GM12878 (cell line): ENCODE measurements around the gene SARS2. TPM values are rescaled to one million over a fixed set of nuclear protein-coding genes. Genes with fewer than 3 reads are reported as not detected.

Experiments used
- BHLHE40 ChIP-seq, 2 experiments: fragments of 450-650 bp in 1 of 2; IDR thresholded peaks; 2 replicates each; pipeline ENCODE4 v1.6.1; 2011 to 2017; ENCODE audit warnings: low read depth in 2 of 2, borderline replicate concordance in 1 of 2, improper control_type of control experiment in 1 of 2, low read length in 1 of 2, mild to moderate bottlenecking in 1 of 2
- BMI1 ChIP-seq: fragments of 450-650 bp; IDR thresholded peaks from 2 replicates; pipeline ENCODE4 v1.6.1; 2016; ENCODE audit warnings: mild to moderate bottlenecking, moderate library complexity, borderline replicate concordance
- CBFB ChIP-seq: IDR thresholded peaks from 2 replicates; pipeline ENCODE4 v1.6.1; 2016; ENCODE audit warnings: antibody characterized with exemption, low read depth
- CREB1 ChIP-seq: IDR thresholded peaks from 2 replicates; pipeline ENCODE4 v1.6.1; 2012; ENCODE audit warnings: low read depth, mild to moderate bottlenecking, inconsistent platforms
- CREM ChIP-seq: IDR thresholded peaks from 2 replicates; pipeline ENCODE4 v1.6.1; 2014; ENCODE audit warnings: antibody characterized with exemption, low read depth
- ELK1 ChIP-seq: IDR thresholded peaks from 2 replicates; pipeline ENCODE4 v1.6.1; 2012; ENCODE audit warnings: low read depth, low read length, improper control_type of control experiment
- GABPA ChIP-seq: IDR thresholded peaks from 2 replicates; pipeline ENCODE4 v1.6.1; 2014; ENCODE audit warnings: antibody characterized with exemption, low read depth, mild to moderate bottlenecking, inconsistent platforms
- GATAD2B ChIP-seq: fragments of 450-650 bp; conservative IDR thresholded peaks from 2 replicates; pipeline ENCODE4 v1.6.1; 2017; ENCODE audit warnings: low read depth, mild to moderate bottlenecking, moderate library complexity
- JUNB ChIP-seq: IDR thresholded peaks from 2 replicates; pipeline ENCODE4 v1.6.1; 2016; ENCODE audit warnings: antibody characterized with exemption, mild to moderate bottlenecking
- JUND ChIP-seq: IDR thresholded peaks from 2 replicates; pipeline ENCODE4 v1.6.1; 2012; ENCODE audit warnings: low read depth, mild to moderate bottlenecking, low read length, improper control_type of control experiment, moderate library complexity
- KLF5 ChIP-seq: fragments of 450-650 bp; IDR thresholded peaks from 2 replicates; pipeline ENCODE4 v1.6.1; 2014; ENCODE audit warnings: mild to moderate bottlenecking; ENCODE audit not compliant: partially characterized antibody
- PAX5 ChIP-seq: IDR thresholded peaks from 2 replicates; pipeline ENCODE4 v1.6.1; 2011; ENCODE audit warnings: low read depth, low read length, borderline replicate concordance
- POLR2AphosphoS2 ChIP-seq: IDR thresholded peaks from 2 replicates; pipeline ENCODE4 v1.6.1; 2011; ENCODE audit warnings: low read depth, mild to moderate bottlenecking, low read length, improper control_type of control experiment, moderate library complexity
- SMC3 ChIP-seq: IDR thresholded peaks from 2 replicates; pipeline ENCODE4 v1.6.1; 2011; ENCODE audit warnings: low read length, improper control_type of control experiment, borderline replicate concordance
- STAT3 ChIP-seq: IDR thresholded peaks from 2 replicates; pipeline ENCODE4 v1.6.1; 2011; ENCODE audit warnings: low read depth, low read length, improper control_type of control experiment
- ZNF217 ChIP-seq: fragments of 450-650 bp; IDR thresholded peaks from 2 replicates; pipeline ENCODE4 v1.6.1; 2017; ENCODE audit warnings: antibody characterized with exemption, mild to moderate bottlenecking
- polyA plus RNA-seq, 11 experiments: library from polyadenylated mRNA; depleted of rRNA in 4 of 11; unstranded in 6 of 11; stranded (reverse) in 5 of 11; fragments of >200 nt; fragmentation: Nextera tagmentation in 4 of 11; fragmentation: Illumina TruSeq in 1 of 11; extraction: Ambion mirVana in 4 of 11; extraction: Trizol in 1 of 11; gene quantifications; 1 replicate in 1 of 11; 2 replicates in 10 of 11; pipeline versions ENCODE4 v1.2.1 to v1.2.3, GENCODE V29; 2011 to 2016; ENCODE audit warnings: inconsistent platforms in 2 of 11, missing spikeins in 2 of 11, low read depth in 1 of 11
- total RNA-seq, 4 experiments: library from RNA; depleted of rRNA in 3 of 4; stranded (reverse); fragments of >200 nt in 3 of 4; fragmentation: Illumina TruSeq in 1 of 4; extraction: Trizol in 1 of 4; gene quantifications; 2 replicates each; pipeline versions ENCODE4 v1.2.1 to v1.2.3, GENCODE V29; 2013 to 2021
- TF ChIP-seq, protein P1 (sequence below): IDR thresholded peaks from 2 replicates; pipeline ENCODE4 v1.6.1; 2011; ENCODE audit warnings: borderline replicate concordance, low read depth, mild to moderate bottlenecking, moderate library complexity, mixed read lengths, low read length; ENCODE audit not compliant: insufficient read depth; ENCODE audit errors: extremely low read length
- TF ChIP-seq, protein P2 (sequence below): IDR thresholded peaks from 2 replicates; pipeline ENCODE4 v1.6.1; 2011; ENCODE audit warnings: low read depth, mild to moderate bottlenecking, low read length, moderate library complexity, borderline replicate concordance; ENCODE audit errors: extremely low read depth
- TF ChIP-seq, protein P3 (sequence below): fragments of 450-650 bp; IDR thresholded peaks from 2 replicates; pipeline ENCODE4 v1.6.1; 2017; ENCODE audit warnings: mild to moderate bottlenecking, moderate library complexity

SARS2 gene
- total and polyA plus RNA-seq, 10 of the 15 experiments (the other 5 are each of a cell fraction or from before 2014, with no cell fraction given): 2.6 to 50.3 (median 27.5) TPM

- no peak for TF ChIP-seq KLF5
- no peak for TF ChIP-seq BMI1
- TF ChIP-seq JUNB: no peak
- TF ChIP-seq, protein P1, sequence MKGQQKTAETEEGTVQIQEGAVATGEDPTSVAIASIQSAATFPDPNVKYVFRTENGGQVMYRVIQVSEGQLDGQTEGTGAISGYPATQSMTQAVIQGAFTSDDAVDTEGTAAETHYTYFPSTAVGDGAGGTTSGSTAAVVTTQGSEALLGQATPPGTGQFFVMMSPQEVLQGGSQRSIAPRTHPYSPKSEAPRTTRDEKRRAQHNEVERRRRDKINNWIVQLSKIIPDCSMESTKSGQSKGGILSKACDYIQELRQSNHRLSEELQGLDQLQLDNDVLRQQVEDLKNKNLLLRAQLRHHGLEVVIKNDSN: no peak
- 0 out of 2 replicates have a peak, but pooled peaks have one; percentile 42 for TF ChIP-seq CREB1
- TF ChIP-seq, protein P2, sequence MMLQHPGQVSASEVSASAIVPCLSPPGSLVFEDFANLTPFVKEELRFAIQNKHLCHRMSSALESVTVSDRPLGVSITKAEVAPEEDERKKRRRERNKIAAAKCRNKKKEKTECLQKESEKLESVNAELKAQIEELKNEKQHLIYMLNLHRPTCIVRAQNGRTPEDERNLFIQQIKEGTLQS: no peak
- TF ChIP-seq GABPA: no peak
- TF ChIP-seq, protein P3, sequence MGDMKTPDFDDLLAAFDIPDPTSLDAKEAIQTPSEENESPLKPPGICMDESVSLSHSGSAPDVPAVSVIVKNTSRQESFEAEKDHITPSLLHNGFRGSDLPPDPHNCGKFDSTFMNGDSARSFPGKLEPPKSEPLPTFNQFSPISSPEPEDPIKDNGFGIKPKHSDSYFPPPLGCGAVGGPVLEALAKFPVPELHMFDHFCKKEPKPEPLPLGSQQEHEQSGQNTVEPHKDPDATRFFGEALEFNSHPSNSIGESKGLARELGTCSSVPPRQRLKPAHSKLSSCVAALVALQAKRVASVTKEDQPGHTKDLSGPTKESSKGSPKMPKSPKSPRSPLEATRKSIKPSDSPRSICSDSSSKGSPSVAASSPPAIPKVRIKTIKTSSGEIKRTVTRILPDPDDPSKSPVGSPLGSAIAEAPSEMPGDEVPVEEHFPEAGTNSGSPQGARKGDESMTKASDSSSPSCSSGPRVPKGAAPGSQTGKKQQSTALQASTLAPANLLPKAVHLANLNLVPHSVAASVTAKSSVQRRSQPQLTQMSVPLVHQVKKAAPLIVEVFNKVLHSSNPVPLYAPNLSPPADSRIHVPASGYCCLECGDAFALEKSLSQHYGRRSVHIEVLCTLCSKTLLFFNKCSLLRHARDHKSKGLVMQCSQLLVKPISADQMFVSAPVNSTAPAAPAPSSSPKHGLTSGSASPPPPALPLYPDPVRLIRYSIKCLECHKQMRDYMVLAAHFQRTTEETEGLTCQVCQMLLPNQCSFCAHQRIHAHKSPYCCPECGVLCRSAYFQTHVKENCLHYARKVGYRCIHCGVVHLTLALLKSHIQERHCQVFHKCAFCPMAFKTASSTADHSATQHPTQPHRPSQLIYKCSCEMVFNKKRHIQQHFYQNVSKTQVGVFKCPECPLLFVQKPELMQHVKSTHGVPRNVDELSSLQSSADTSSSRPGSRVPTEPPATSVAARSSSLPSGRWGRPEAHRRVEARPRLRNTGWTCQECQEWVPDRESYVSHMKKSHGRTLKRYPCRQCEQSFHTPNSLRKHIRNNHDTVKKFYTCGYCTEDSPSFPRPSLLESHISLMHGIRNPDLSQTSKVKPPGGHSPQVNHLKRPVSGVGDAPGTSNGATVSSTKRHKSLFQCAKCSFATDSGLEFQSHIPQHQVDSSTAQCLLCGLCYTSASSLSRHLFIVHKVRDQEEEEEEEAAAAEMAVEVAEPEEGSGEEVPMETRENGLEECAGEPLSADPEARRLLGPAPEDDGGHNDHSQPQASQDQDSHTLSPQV: peak; percentile 86
- TF ChIP-seq GATAD2B: peak; percentile 80; the same call in 1 of the 2 replicates
- TF ChIP-seq SMC3: peak; percentile 77
- no peak for TF ChIP-seq CBFB
- no peak for TF ChIP-seq CREM
- TF ChIP-seq STAT3: no peak
- peak; percentile 81 to 88 for TF ChIP-seq BHLHE40 (IDR thresholded peaks at IDR 0.05; ENCODE audit: borderline replicate concordance in 1 of 2, low read depth in 2 of 2, low read length in 1 of 2)
- no peak for TF ChIP-seq JUND
- TF ChIP-seq ELK1: peak; percentile 76
- no peak; the same call in 1 of the 2 replicates for TF ChIP-seq POLR2AphosphoS2
- no peak for TF ChIP-seq PAX5
- no peak; the same call in 1 of the 2 replicates for TF ChIP-seq ZNF217
Measured at GRCh38 chr19:38869836-38870607, 60.5 kb downstream of the SARS2 start (continued).
